ENCODE results near the gene GLYR1.

The GLYR1 gene

GRCh38 chr16:4876646-4877379, 29.7 kb upstream of the GLYR1 start:
- H3K36me3 ChIP-seq (ENCODE audit: control insufficient read depth in 2 of 2, insufficient read depth in 1 of 2, low read length in 2 of 2): peaks cover 7 to 93% of the 10 kb centered on the region in 2 experiments
- H3K4me1 ChIP-seq (ENCODE audit: control insufficient read depth, insufficient read depth, low read length): peaks cover 1% of the 10 kb centered on the region; the same call in 1 of the 2 replicates
- ChIA-PET CTCF (interaction anchor here (0.6 kb wide), 1 partner anchor 196 kb away, joined by 3 read pairs; no protein-coding TSS in a partner anchor), POLR2A (no interaction called here)
- no peak overlapping the region for H3K27ac ChIP-seq (ENCODE audit: extremely low read depth, low read depth, low read length)
- no peak for TF ChIP-seq ZNF596 (tag by site-specific recombination; IDR thresholded peaks at IDR 0.05)
- TF ChIP-seq ZNF843 (tag by site-specific recombination; IDR thresholded peaks at IDR 0.05): no peak
- TF ChIP-seq ZNF16 (tag by site-specific recombination; IDR thresholded peaks at IDR 0.05; ENCODE audit: low read depth): no peak
- no peak for TF ChIP-seq ZNF23 (tag by site-specific recombination; IDR thresholded peaks at IDR 0.05; ENCODE audit: borderline replicate concordance)
- TF ChIP-seq ZNF560 (tag by site-specific recombination; IDR thresholded peaks at IDR 0.05; ENCODE audit: borderline replicate concordance): no peak
- TF ChIP-seq, protein P1, sequence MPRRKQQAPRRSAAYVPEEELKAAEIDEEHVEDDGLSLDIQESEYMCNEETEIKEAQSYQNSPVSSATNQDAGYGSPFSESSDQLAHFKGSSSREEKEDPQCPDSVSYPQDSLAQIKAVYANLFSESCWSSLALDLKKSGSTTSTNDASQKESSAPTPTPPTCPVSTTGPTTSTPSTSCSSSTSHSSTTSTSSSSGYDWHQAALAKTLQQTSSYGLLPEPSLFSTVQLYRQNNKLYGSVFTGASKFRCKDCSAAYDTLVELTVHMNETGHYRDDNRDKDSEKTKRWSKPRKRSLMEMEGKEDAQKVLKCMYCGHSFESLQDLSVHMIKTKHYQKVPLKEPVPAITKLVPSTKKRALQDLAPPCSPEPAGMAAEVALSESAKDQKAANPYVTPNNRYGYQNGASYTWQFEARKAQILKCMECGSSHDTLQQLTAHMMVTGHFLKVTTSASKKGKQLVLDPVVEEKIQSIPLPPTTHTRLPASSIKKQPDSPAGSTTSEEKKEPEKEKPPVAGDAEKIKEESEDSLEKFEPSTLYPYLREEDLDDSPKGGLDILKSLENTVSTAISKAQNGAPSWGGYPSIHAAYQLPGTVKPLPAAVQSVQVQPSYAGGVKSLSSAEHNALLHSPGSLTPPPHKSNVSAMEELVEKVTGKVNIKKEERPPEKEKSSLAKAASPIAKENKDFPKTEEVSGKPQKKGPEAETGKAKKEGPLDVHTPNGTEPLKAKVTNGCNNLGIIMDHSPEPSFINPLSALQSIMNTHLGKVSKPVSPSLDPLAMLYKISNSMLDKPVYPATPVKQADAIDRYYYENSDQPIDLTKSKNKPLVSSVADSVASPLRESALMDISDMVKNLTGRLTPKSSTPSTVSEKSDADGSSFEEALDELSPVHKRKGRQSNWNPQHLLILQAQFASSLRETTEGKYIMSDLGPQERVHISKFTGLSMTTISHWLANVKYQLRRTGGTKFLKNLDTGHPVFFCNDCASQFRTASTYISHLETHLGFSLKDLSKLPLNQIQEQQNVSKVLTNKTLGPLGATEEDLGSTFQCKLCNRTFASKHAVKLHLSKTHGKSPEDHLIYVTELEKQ (tag by site-specific recombination; IDR thresholded peaks at IDR 0.05; ENCODE audit: borderline replicate concordance): no peak
- H3K9me3 ChIP-seq (ENCODE audit: control insufficient read depth, insufficient read depth, low read depth, low read length): no peaks in the 10 kb centered on the region
- no peak overlapping the region for H3K4me3 ChIP-seq (ENCODE audit: low read depth, low read length)

GRCh38 chr16:4874666-4875065, 27.6 kb upstream of the GLYR1 start:
- ChIA-PET CTCF (interaction anchor here (0.7 to 1.2 kb wide), 2 partner anchors 10 to 61 kb away, joined by 3 read pairs; no protein-coding TSS in a partner anchor), POLR2A (no interaction called here)
- no peak overlapping the region for H3K27ac ChIP-seq (ENCODE audit: extremely low read depth, low read depth, low read length)
- TF ChIP-seq ZNF585B (tag by site-specific recombination; IDR thresholded peaks at IDR 0.05) (no peak), SCRT2 (tag by site-specific recombination; IDR thresholded peaks at IDR 0.05) (no peak), KLF17 (tag by site-specific recombination; IDR thresholded peaks at IDR 0.05) (no peak), ZFP69B (tag by site-specific recombination; IDR thresholded peaks at IDR 0.05) (no peak), ZNF202 (tag by site-specific recombination; IDR thresholded peaks at IDR 0.05; ENCODE audit: borderline replicate concordance) (no peak), ZNF677 (tag by site-specific recombination; IDR thresholded peaks at IDR 0.05) (no peak), ZNF223 (tag by site-specific recombination; IDR thresholded peaks at IDR 0.05) (no peak), MYNN (tag by site-specific recombination; IDR thresholded peaks at IDR 0.05; ENCODE audit: borderline replicate concordance) (no peak), ZNF473 (tag by site-specific recombination; IDR thresholded peaks at IDR 0.05) (no peak), ZNF391 (tag by site-specific recombination; IDR thresholded peaks at IDR 0.05; ENCODE audit: borderline replicate concordance, low read depth) (no peak), HOXC10 (CRISPR knock-in tag; IDR thresholded peaks at IDR 0.05) (no peak)
- TF ChIP-seq, protein P2, sequence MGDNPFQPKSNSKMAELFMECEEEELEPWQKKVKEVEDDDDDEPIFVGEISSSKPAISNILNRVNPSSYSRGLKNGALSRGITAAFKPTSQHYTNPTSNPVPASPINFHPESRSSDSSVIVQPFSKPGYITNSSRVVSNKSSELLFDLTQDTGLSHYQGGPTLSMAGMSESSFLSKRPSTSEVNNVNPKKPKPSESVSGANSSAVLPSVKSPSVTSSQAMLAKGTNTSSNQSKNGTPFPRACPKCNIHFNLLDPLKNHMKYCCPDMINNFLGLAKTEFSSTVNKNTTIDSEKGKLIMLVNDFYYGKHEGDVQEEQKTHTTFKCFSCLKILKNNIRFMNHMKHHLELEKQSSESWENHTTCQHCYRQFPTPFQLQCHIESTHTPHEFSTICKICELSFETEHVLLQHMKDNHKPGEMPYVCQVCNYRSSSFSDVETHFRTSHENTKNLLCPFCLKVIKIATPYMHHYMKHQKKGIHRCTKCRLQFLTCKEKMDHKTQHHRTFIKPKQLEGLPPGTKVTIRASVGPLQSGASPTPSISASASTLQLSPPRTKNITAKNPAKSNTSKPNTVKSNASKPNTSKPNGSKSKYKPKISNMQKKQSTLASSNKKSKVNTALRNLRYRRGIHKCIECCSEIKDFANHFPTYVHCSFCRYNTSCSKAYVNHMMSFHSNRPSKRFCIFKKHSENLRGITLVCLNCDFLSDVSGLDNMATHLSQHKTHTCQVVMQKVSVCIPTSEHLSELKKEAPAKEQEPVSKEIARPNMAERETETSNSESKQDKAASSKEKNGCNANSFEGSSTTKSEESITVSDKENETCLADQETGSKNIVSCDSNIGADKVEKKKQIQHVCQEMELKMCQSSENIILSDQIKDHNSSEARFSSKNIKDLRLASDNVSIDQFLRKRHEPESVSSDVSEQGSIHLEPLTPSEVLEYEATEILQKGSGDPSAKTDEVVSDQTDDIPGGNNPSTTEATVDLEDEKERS (tag by site-specific recombination; IDR thresholded peaks at IDR 0.05): no peak
- H3K9me3 ChIP-seq (ENCODE audit: control insufficient read depth, insufficient read depth, low read depth, low read length): no peaks in the 10 kb centered on the region
- no peak overlapping the region for H3K4me3 ChIP-seq (ENCODE audit: low read depth, low read length)
- no peaks in the 10 kb centered on the region for H3K4me1 ChIP-seq (ENCODE audit: control insufficient read depth, insufficient read depth, low read length)
- peaks cover 7 to 92% of the 10 kb centered on the region in 2 experiments; a peak in 2 of 3 replicates for H3K36me3 ChIP-seq (ENCODE audit: control insufficient read depth in 2 of 2, insufficient read depth in 1 of 2, low read length in 2 of 2)
